Upper lobe of left lung (tissue), 4 donors: ENCODE results near the gene PTPRN2.

Experiments used
- CTCF ChIP-seq, 6 experiments: fragments of 450-650 bp in 4 of 6; fragments of 200-600 bp in 2 of 6; sonication (generic) in 2 of 6; IDR thresholded peaks; one replicate each; pipeline ENCODE4 v1.5.1; 2016 to 2019; ENCODE audit warnings: antibody characterized with exemption in 6 of 6
- EP300 ChIP-seq, 4 donors: sonication (generic); formaldehyde crosslinking; IDR thresholded peaks; one replicate each; pipeline ENCODE4 v1.5.1; 2017; ENCODE audit warnings: antibody characterized with exemption in 4 of 4, control low read depth in 2 of 4
- POLR2A ChIP-seq, 4 donors: fragments of 450-650 bp; IDR thresholded peaks; one replicate each; pipeline ENCODE4 v1.5.1; 2016 to 2017; ENCODE audit warnings: antibody characterized with exemption in 4 of 4, mild to moderate bottlenecking in 2 of 4
- POLR2AphosphoS5 ChIP-seq, 2 donors: sonication (generic); formaldehyde crosslinking; IDR thresholded peaks; one replicate each; pipeline ENCODE4 v1.5.1; 2017; ENCODE audit warnings: antibody characterized with exemption in 2 of 2

GRCh38 chr7:157707983-157708918 is 879.4 kb downstream of the PTPRN2 start:
- TF ChIP-seq CTCF (IDR thresholded peaks at IDR 0.05), result no peak
- TF ChIP-seq EP300 (IDR thresholded peaks at IDR 0.05), result no peak
- TF ChIP-seq POLR2A (IDR thresholded peaks at IDR 0.05), result no peak
- TF ChIP-seq POLR2AphosphoS5 (IDR thresholded peaks at IDR 0.05), result no peak
